ENCODE data around the gene EFL1. TPM values are rescaled to one million over a fixed set of nuclear protein-coding genes. Genes with fewer than 3 reads are reported as not detected.

The EFL1 gene
- total RNA-seq, 5 donors from 2014 or later (not counting 1 experiment from before 2014, with no cell fraction given) = 16.5 to 22.0 (median 20.1) TPM

DNA sequence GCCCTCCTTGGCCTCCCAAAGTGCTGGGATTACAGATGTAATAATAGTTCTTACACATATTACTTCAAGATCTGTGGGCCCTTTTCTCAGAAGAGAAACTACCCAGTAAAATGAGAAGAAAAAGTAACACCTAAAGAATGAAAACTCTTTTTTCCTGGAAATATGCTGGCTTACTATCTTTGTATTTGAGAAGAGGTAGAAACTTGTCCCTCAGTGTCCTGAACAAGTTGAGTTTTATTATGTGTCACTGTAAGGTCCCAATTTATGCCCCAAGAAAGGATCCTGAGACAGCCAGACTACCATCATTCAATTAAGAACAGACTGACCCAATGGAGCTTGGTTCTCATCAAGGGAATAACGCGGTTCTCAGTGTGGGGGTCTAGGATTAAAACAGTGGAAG is 93.8 kb downstream of the EFL1 start:
- POLR2A ChIA-PET = interaction anchor here in 1 of 2 donors (0.7 kb wide), 1 partner anchor 822 kb away, joined by 3 read pairs; no protein-coding TSS in a partner anchor
- CTCF ChIA-PET = no interaction called here

GRCh38 chr15:82168296-82168695 is 94.2 kb downstream of the EFL1 start:
- CTCF ChIA-PET = no interaction called here
- no peaks in the 10 kb centered on the region for H3K27me3 Mint-ChIP-seq
- H3K27ac ChIP-seq (ENCODE audit: low read length) = no peak overlapping the region
- H3K27me3 ChIP-seq (replicated peaks in 1 of 2; ENCODE audit: control insufficient read depth in 2 of 2, extremely low read depth in 1 of 2, insufficient read depth in 2 of 2, low read length in 1 of 2) = no peaks in the 10 kb centered on the region
- no peak for ATAC-seq (replicated peaks in 1 of 4)
- H3K4me3 ChIP-seq (ENCODE audit: control insufficient read depth in 1 of 2, extremely low read depth in 1 of 2, low read length in 1 of 2) = no peak overlapping the region
- no CpG with 5 or more reads among the region's 8 CpGs for WGBS (ENCODE audit: insufficient coverage)
- peaks cover 0 to 2% (median 2%) of the 10 kb centered on the region in 3 donors for H3K4me1 Mint-ChIP-seq
- H3K9me3 Mint-ChIP-seq = no peaks in the 10 kb centered on the region
- peaks cover 3 to 9% of the 10 kb centered on the region in 2 donors for H3K36me3 ChIP-seq (ENCODE audit: control insufficient read depth in 2 of 2, extremely low read depth in 1 of 2, insufficient read depth in 1 of 2, low read length in 1 of 2)
- H3K36me3 Mint-ChIP-seq = peaks cover 20% of the 10 kb centered on the region
- H3K9me3 ChIP-seq = no peaks in the 10 kb centered on the region
- H3K4me3 Mint-ChIP-seq = no peak overlapping the region
- H3K4me1 ChIP-seq (ENCODE audit: control insufficient read depth in 1 of 2, extremely low read depth in 1 of 2, insufficient read depth in 2 of 2, low read length in 2 of 2) = no peaks in the 10 kb centered on the region
- no peak overlapping the region for H3K27ac Mint-ChIP-seq
- POLR2A ChIA-PET = interaction anchor here in 1 of 2 donors (0.7 kb wide), 1 partner anchor 748 kb away, joined by 5 read pairs; no protein-coding TSS in a partner anchor
- DNase-seq = no peak

More for the DNA sequence above, 93.8 kb downstream of the EFL1 start:
- no peaks in the 10 kb centered on the region for H3K27me3 ChIP-seq (replicated peaks in 1 of 2; ENCODE audit: control insufficient read depth in 2 of 2, extremely low read depth in 1 of 2, insufficient read depth in 2 of 2, low read length in 1 of 2)
- no peak for DNase-seq
- H3K36me3 Mint-ChIP-seq = peaks cover 20% of the 10 kb centered on the region
- no peak for ATAC-seq (replicated peaks in 1 of 4)
- peaks cover 0 to 2% (median 2%) of the 10 kb centered on the region in 3 donors for H3K4me1 Mint-ChIP-seq
- H3K4me3 Mint-ChIP-seq = no peak overlapping the region
- no peaks in the 10 kb centered on the region for H3K27me3 Mint-ChIP-seq
- peaks cover 0 to 4% of the 10 kb centered on the region in 2 donors for H3K36me3 ChIP-seq (ENCODE audit: control insufficient read depth in 2 of 2, extremely low read depth in 1 of 2, insufficient read depth in 1 of 2, low read length in 1 of 2)
- no peaks in the 10 kb centered on the region for H3K9me3 Mint-ChIP-seq
- no CpG with 5 or more reads among the region's 2 CpGs for WGBS (ENCODE audit: insufficient coverage)
- no peak overlapping the region for H3K4me3 ChIP-seq (ENCODE audit: control insufficient read depth in 1 of 2, extremely low read depth in 1 of 2, low read length in 1 of 2)
- H3K4me1 ChIP-seq (ENCODE audit: control insufficient read depth in 1 of 2, extremely low read depth in 1 of 2, insufficient read depth in 2 of 2, low read length in 2 of 2) = no peaks in the 10 kb centered on the region
- H3K27ac Mint-ChIP-seq = no peak overlapping the region
- no peaks in the 10 kb centered on the region for H3K9me3 ChIP-seq
- no peak overlapping the region for H3K27ac ChIP-seq (ENCODE audit: low read length)

DNA sequence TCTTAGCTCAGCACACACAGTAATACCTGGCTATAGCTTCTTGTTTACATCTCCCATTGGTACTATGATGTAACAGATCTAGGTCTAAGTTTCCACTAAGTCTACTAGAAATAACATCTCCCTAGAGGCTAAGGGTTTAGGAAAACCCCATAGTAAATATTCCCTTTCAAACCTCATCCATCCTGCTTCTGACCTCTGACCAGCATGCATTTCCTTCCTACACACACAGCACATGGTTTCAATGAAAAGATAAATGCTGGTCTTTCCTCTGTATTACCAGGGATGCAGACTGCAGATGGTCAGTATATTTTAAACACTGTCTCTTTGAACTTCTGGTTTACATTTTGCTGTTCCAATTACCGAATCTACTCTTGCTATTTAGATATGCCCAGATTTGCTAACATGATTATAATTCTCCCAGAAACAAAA is 96.6 kb downstream of the EFL1 start:
- H3K36me3 ChIP-seq (ENCODE audit: control insufficient read depth in 2 of 2, extremely low read depth in 1 of 2, insufficient read depth in 1 of 2, low read length in 1 of 2) = peaks cover 7 to 21% of the 10 kb centered on the region in 2 donors
- ATAC-seq (replicated peaks in 1 of 4) (no peak), DNase-seq (no peak)
- H3K27ac ChIP-seq (ENCODE audit: low read length) = no peak overlapping the region
- no peak overlapping the region for H3K4me3 ChIP-seq (ENCODE audit: control insufficient read depth in 1 of 2, extremely low read depth in 1 of 2, low read length in 1 of 2)
- ChIA-PET POLR2A (no interaction called here), CTCF (interaction anchor here (0.5 to 0.6 kb wide), 2 partner anchors 87 to 1294 kb away, joined by 3 read pairs; no protein-coding TSS in a partner anchor)
- H3K4me1 ChIP-seq (ENCODE audit: control insufficient read depth in 1 of 2, extremely low read depth in 1 of 2, insufficient read depth in 2 of 2, low read length in 2 of 2) = no peaks in the 10 kb centered on the region
- peaks cover 0 to 2% (median 2%) of the 10 kb centered on the region in 3 donors for H3K4me1 Mint-ChIP-seq
- H3K27ac Mint-ChIP-seq = no peak overlapping the region
- peaks cover 33% of the 10 kb centered on the region for H3K36me3 Mint-ChIP-seq
- H3K9me3 Mint-ChIP-seq = no peaks in the 10 kb centered on the region
- H3K9me3 ChIP-seq = no peaks in the 10 kb centered on the region
- no CpG with 5 or more reads among the region's 1 CpG for WGBS (ENCODE audit: insufficient coverage)
- H3K27me3 Mint-ChIP-seq = no peaks in the 10 kb centered on the region
- H3K27me3 ChIP-seq (replicated peaks in 1 of 2; ENCODE audit: control insufficient read depth in 2 of 2, extremely low read depth in 1 of 2, insufficient read depth in 2 of 2, low read length in 1 of 2) = no peaks in the 10 kb centered on the region
- no peak overlapping the region for H3K4me3 Mint-ChIP-seq

DNA sequence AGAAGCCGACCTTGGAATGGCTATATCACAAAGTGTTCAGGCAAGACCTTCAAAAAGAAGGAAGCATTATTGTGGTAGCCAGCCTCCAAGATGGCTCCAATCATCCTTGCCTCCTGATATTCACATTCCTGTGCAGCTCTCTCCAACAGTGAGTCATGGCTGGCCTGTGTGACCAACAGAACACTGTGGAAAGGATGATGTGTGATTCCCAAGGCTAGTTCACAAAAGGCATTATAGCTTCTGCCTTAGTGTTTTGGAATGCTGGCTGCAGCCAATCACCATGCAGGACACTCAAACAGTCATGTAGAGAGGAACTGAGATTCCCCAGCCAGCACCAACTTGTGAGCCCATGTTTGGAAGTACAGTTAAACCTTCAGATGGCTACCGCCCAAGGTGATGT is 102.6 kb downstream of the EFL1 start:
- DNase-seq (no peak), ATAC-seq (replicated peaks in 1 of 4) (no peak)
- no peak overlapping the region for H3K27ac ChIP-seq (ENCODE audit: low read length)
- Mint-ChIP-seq H3K9me3 (no peaks in the 10 kb centered on the region), H3K4me3 (no peak overlapping the region), H3K27ac (no peak overlapping the region), H3K36me3 (peaks cover 45% of the 10 kb centered on the region), H3K4me1 (no peaks in the 10 kb centered on the region), H3K27me3 (no peaks in the 10 kb centered on the region)
- no peaks in the 10 kb centered on the region for H3K4me1 ChIP-seq (ENCODE audit: control insufficient read depth in 1 of 2, extremely low read depth in 1 of 2, insufficient read depth in 2 of 2, low read length in 2 of 2)
- H3K36me3 ChIP-seq (ENCODE audit: control insufficient read depth in 2 of 2, extremely low read depth in 1 of 2, insufficient read depth in 1 of 2, low read length in 1 of 2) = peaks cover 7 to 32% of the 10 kb centered on the region in 2 donors
- ChIA-PET CTCF (no interaction called here), POLR2A (no interaction called here)
- no peaks in the 10 kb centered on the region for H3K9me3 ChIP-seq
- WGBS (ENCODE audit: insufficient coverage) = no CpG with 5 or more reads among the region's 2 CpGs
- no peaks in the 10 kb centered on the region for H3K27me3 ChIP-seq (replicated peaks in 1 of 2; ENCODE audit: control insufficient read depth in 2 of 2, extremely low read depth in 1 of 2, insufficient read depth in 2 of 2, low read length in 1 of 2)
- H3K4me3 ChIP-seq (ENCODE audit: control insufficient read depth in 1 of 2, extremely low read depth in 1 of 2, low read length in 1 of 2) = no peak overlapping the region

DNA sequence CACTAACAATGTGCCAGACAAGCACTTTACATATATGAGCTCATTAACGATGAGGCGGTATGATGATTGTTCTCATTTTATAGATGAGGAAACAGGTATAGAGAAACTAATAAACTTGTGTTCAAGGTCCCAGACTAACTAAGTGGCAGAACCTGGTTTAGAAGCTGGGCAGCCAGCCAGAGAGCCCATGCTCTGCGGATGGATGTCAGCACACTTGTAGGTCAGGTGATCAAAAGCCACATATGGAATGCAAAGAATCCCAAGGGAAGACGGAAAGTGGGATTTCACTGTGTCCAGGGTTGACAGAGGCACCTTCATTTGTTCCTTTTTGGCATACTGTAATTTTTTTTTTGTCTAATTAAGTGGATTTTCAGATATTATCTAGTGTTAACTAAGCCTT is 103.7 kb downstream of the EFL1 start:
- CTCF ChIA-PET = no interaction called here
- H3K4me1 Mint-ChIP-seq = no peaks in the 10 kb centered on the region
- peaks cover 7 to 30% of the 10 kb centered on the region in 2 donors for H3K36me3 ChIP-seq (ENCODE audit: control insufficient read depth in 2 of 2, extremely low read depth in 1 of 2, insufficient read depth in 1 of 2, low read length in 1 of 2)

GRCh38 chr15:82150645-82151044 is 111.9 kb downstream of the EFL1 start:
- H3K27me3 ChIP-seq (replicated peaks in 1 of 2; ENCODE audit: control insufficient read depth in 2 of 2, extremely low read depth in 1 of 2, insufficient read depth in 2 of 2, low read length in 1 of 2) = no peaks in the 10 kb centered on the region
- WGBS (ENCODE audit: insufficient coverage) = no CpG with 5 or more reads among the region's 1 CpG
- no peaks in the 10 kb centered on the region for H3K4me1 Mint-ChIP-seq
- peaks cover 34% of the 10 kb centered on the region for H3K36me3 Mint-ChIP-seq
- no peak overlapping the region for H3K27ac Mint-ChIP-seq
- no peak overlapping the region for H3K27ac ChIP-seq (ENCODE audit: low read length)
- CTCF ChIA-PET = no interaction called here
- no peak overlapping the region for H3K4me3 Mint-ChIP-seq
- H3K4me1 ChIP-seq (ENCODE audit: control insufficient read depth in 1 of 2, extremely low read depth in 1 of 2, insufficient read depth in 2 of 2, low read length in 2 of 2) = no peaks in the 10 kb centered on the region
- H3K27me3 Mint-ChIP-seq = no peaks in the 10 kb centered on the region
- ATAC-seq (replicated peaks in 1 of 4) (no peak), DNase-seq (no peak)
- POLR2A ChIA-PET = no interaction called here
- H3K9me3 Mint-ChIP-seq = no peaks in the 10 kb centered on the region
- H3K4me3 ChIP-seq (ENCODE audit: control insufficient read depth in 1 of 2, extremely low read depth in 1 of 2, low read length in 1 of 2) = no peak overlapping the region
- H3K36me3 ChIP-seq (ENCODE audit: control insufficient read depth in 2 of 2, extremely low read depth in 1 of 2, insufficient read depth in 1 of 2, low read length in 1 of 2) = peaks cover 0 to 17% of the 10 kb centered on the region in 2 donors
- H3K9me3 ChIP-seq = no peaks in the 10 kb centered on the region

More for the DNA sequence above, 103.7 kb downstream of the EFL1 start:
- no peak overlapping the region for H3K27ac Mint-ChIP-seq
- H3K27me3 Mint-ChIP-seq = no peaks in the 10 kb centered on the region
- H3K9me3 ChIP-seq = no peaks in the 10 kb centered on the region
- H3K4me3 Mint-ChIP-seq = no peak overlapping the region
- H3K4me1 ChIP-seq (ENCODE audit: control insufficient read depth in 1 of 2, extremely low read depth in 1 of 2, insufficient read depth in 2 of 2, low read length in 2 of 2) = no peaks in the 10 kb centered on the region
- H3K4me3 ChIP-seq (ENCODE audit: control insufficient read depth in 1 of 2, extremely low read depth in 1 of 2, low read length in 1 of 2) = no peak overlapping the region
- DNase-seq (no peak), ATAC-seq (replicated peaks in 1 of 4) (no peak)
- no peak overlapping the region for H3K27ac ChIP-seq (ENCODE audit: low read length)
- WGBS (ENCODE audit: insufficient coverage) = 100% methylated on average over 2 of the region's 4 CpGs
- POLR2A ChIA-PET = no interaction called here
- H3K36me3 Mint-ChIP-seq = peaks cover 45% of the 10 kb centered on the region
- no peaks in the 10 kb centered on the region for H3K27me3 ChIP-seq (replicated peaks in 1 of 2; ENCODE audit: control insufficient read depth in 2 of 2, extremely low read depth in 1 of 2, insufficient read depth in 2 of 2, low read length in 1 of 2)
- H3K9me3 Mint-ChIP-seq = no peaks in the 10 kb centered on the region
